ENCODE data around the gene LSR.

DNA sequence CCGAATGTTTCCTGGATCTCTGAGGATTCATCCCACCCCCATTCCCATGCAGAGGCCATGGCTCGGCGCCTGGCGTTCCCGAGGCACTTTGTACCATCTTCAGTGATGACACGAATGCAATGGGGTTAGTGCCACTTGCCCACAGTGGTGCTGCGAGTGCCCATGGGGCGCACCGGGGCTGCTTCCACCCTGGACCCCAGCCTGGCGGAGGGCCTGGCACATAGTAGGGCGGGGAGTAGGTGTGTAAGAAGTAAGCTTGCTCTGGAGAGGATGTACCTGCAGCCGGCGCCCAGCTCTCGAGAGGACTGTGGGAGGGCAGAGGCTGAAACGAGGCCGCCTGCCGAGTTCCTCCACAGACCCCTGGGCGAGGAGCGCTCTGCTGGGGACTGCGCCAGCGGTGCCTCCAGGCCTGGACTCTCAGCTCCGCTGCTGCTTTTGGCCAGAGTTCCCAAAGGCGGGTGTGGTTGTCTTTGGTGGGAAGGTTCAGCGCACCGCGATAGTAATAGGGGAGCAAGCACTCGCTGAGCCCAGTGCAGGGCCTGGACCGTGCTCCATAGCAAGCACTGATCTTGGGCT is 28.0 kb downstream of the LSR start:
- TF ChIP-seq, protein P1, sequence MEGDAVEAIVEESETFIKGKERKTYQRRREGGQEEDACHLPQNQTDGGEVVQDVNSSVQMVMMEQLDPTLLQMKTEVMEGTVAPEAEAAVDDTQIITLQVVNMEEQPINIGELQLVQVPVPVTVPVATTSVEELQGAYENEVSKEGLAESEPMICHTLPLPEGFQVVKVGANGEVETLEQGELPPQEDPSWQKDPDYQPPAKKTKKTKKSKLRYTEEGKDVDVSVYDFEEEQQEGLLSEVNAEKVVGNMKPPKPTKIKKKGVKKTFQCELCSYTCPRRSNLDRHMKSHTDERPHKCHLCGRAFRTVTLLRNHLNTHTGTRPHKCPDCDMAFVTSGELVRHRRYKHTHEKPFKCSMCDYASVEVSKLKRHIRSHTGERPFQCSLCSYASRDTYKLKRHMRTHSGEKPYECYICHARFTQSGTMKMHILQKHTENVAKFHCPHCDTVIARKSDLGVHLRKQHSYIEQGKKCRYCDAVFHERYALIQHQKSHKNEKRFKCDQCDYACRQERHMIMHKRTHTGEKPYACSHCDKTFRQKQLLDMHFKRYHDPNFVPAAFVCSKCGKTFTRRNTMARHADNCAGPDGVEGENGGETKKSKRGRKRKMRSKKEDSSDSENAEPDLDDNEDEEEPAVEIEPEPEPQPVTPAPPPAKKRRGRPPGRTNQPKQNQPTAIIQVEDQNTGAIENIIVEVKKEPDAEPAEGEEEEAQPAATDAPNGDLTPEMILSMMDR (conservative IDR thresholded peaks at IDR 0.05), result no peak
- no peak for TF ChIP-seq ZFX (IDR thresholded peaks at IDR 0.05)
